GM13976 (cell line): Measurements from ENCODE around the gene ATP4B.

ENCODE experiments used
- DNase-seq: peaks from one replicate; pipeline ENCODE4 v3.0.0; 2012; ENCODE audit warnings: low spot score
- CTCF ChIP-seq: IDR thresholded peaks from 2 replicates; pipeline ENCODE4 v1.5.1; 2012; ENCODE audit warnings: borderline replicate concordance, mild to moderate bottlenecking; ENCODE audit not compliant: insufficient read depth; ENCODE audit errors: extremely low read depth, missing control alignments, control extremely low read depth
- in situ Hi-C: fragments of 300-500 bp; cut with MboI; formaldehyde crosslinking; loops from one replicate; pipeline ENCODE4 v1.12.0; 2022; ENCODE audit warnings: low sequenced_read_pairs, mixed read lengths, inconsistent platforms; ENCODE audit not compliant: unreplicated experiment

ATP4B gene

GRCh38 chr13:113656831-113657671 is 947 bp downstream of the ATP4B start:
- in situ Hi-C loops = no loop called here
- no peak for DNase-seq
- no peak for TF ChIP-seq CTCF

GRCh38 chr13:113656003-113656588 is 1.9 kb downstream of the ATP4B start:
- in situ Hi-C loops = no loop called here
- no peak for DNase-seq
- TF ChIP-seq CTCF = no peak

- in situ Hi-C loops = no loop called here
- TF ChIP-seq CTCF = no peak
- no peak for DNase-seq
These were observed 2.5 kb downstream of the ATP4B start for GRCh38 chr13:113655346-113656002.

GRCh38 chr13:113654591-113655345 is 3.2 kb downstream of the ATP4B start:
- no peak for TF ChIP-seq CTCF
- in situ Hi-C loops = no loop called here
- no peak for DNase-seq

- no peak for TF ChIP-seq CTCF
- in situ Hi-C loops = no loop called here
- no peak for DNase-seq
These were observed 3.8 kb downstream of the ATP4B start for GRCh38 chr13:113654175-113654560.
